Cerebellar cortex (tissue), 1 donor: ENCODE results near the gene CXCL14.

Experiments
- DNase-seq: peaks from one replicate; pipeline ENCODE4 v3.0.0-alpha.2; 2015; ENCODE audit warnings: low spot score

The CXCL14 gene, protein sequence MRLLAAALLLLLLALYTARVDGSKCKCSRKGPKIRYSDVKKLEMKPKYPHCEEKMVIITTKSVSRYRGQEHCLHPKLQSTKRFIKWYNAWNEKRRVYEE

GRCh38 chr5:135578685-135579341, at the start of gene CXCL14:
TSS of gene CXCL14 (minus strand) at chr5:135578991. CDS start at chr5:135578778, 213 bp downstream.
- no peak for DNase-seq

DNA sequence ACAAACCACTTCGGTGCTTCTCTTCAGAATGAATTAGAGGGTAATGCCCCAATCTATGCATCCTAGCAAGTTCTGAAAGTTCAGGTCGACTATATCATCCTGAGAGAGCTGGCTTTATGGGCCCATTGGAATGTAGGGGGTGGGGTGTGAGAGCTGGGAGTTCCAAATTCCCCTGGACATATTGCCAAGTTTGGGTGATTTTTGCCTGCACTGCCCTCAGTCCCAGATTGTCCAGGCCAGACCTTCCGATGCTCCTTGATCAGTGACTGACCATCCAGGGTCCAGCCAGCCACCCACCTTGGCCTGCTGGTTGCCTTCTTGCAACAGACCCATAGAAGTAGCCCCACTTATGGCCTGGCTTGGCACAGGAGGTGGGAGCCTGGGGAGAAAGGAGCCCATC, 47.8 kb upstream of the CXCL14 start:
- no peak for DNase-seq

- no peak for DNase-seq
These were observed 47.2 kb upstream of the CXCL14 start for GRCh38 chr5:135625961-135626360.

DNA sequence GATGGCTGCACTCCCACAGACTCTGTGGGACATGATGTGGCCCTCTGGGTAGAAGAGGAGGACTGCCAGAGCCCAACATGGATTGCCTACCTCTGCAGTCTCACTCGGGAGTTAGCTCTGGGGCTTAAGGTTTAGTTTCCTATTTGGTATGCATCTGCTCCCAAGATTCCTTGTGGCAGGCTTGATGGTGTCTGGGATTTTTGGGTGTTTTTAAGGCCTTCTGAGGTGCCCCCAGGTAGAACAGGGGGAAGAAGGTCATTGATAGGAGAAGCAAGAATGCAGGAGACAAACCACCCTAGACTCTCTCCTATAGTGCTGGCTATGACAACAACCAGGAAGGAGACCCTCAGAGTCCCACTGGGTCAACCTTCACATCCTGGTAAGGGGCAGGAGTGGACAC, 46.7 kb upstream of the CXCL14 start:
- no peak for DNase-seq

GRCh38 chr5:135625061-135625460, 46.3 kb upstream of the CXCL14 start:
- no peak for DNase-seq

DNA sequence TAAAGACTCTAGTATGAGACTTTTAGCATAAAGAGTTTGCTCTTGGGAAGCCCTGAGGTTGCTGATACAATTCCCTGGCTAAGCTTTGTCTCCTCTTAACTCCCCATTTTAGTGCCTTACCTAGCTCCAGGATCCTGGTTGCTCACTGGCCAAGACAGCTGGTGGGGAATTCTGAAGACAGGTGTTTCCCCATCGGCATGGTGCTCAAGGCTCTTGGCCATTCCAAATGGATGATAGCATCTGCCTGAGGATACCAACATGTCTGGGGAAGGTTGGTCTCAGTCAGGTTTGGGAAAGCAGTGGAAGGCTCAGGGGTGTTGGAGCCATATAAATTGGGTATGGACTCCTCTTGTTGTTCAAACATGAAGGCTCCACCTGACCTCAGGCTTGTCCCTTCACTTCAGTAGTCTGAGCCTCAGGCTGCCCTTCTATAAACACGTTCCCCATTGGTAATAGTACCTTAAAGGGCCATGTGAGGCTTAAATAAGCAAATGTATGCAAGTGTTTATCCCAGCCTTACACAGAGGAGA, 44.5 kb upstream of the CXCL14 start:
- no peak for DNase-seq

GRCh38 chr5:135615581-135616260, 36.9 kb upstream of the CXCL14 start:
- no peak for DNase-seq

GRCh38 chr5:135615171-135615570, 36.4 kb upstream of the CXCL14 start:
- no peak for DNase-seq

- no peak for DNase-seq
These were observed 31.2 kb upstream of the CXCL14 start for GRCh38 chr5:135609981-135610380.

DNA sequence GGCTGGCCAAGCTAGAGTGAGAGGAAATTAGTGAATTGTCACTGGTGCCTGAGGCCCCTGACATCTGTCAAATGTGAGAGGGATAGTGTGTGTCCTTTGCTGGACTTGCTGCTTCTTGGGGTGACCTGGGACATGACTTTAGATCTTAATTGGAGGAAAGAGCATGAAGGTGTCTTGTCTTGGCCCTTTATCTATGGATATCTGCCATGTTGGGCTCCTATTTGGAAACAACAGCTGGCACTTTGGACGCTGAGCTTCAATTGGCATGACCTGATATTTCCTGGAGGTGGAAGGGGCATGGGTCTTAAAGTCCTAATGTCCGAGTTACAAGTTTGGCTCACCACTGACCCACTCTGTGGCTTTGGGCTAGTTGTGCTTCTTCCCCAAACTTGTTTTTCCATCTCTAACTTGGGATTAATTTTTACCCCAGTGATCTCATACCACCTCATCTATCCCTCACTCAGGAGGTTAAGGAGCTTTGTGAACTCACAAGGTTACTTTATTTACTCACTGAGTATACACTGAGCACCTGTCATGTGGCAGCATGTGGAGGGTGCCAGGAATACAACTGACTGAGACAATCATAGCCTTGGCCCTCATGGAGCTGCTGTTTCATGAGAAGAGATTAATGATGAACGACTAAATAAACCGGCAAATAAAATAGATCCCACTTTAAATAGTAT, 30.1 kb upstream of the CXCL14 start:
- no peak for DNase-seq

DNA sequence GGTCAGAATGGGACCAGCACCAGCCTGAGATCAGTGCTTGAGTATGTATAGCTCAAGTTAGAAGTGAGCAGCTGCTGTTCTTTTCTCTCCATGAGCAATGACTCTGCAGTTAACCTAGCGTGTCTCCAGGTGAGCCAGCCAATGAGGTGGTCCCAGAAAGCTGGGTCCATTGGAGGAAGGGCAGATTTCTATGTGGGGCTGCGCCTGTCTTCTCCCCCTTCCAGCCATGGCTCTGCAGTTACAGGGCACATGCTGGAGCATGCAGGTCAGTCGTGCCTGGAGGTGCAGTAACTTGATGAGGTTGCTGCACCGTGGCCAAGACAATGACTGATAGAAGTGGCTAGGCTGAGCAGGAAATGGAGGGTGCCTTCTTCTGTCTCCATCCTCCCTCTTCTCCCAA, 29.6 kb upstream of the CXCL14 start:
- no peak for DNase-seq

GRCh38 chr5:135606431-135606830, 27.6 kb upstream of the CXCL14 start:
- no peak for DNase-seq

GRCh38 chr5:135605221-135605620, 26.4 kb upstream of the CXCL14 start:
- DNase-seq = no peak

DNA sequence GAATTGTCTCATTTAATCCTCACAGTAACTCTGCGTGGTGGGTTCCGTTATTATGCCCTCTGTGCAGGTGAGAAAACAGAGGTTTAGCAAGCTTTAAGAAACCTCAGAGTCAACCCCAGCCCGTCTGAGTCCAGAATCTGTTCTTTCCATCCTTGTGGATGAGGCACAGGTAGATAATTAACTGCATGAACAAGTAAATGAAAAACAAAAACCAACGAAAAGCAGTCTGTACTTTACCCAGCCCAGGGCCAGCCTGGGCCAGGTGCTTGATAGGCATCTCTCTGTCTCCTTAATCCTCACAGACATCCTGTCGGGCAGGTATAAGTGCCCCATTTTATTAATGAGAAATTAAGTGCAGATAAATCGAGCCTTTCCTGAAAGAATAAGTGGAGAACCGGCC, 25.3 kb upstream of the CXCL14 start:
- DNase-seq = no peak

DNA sequence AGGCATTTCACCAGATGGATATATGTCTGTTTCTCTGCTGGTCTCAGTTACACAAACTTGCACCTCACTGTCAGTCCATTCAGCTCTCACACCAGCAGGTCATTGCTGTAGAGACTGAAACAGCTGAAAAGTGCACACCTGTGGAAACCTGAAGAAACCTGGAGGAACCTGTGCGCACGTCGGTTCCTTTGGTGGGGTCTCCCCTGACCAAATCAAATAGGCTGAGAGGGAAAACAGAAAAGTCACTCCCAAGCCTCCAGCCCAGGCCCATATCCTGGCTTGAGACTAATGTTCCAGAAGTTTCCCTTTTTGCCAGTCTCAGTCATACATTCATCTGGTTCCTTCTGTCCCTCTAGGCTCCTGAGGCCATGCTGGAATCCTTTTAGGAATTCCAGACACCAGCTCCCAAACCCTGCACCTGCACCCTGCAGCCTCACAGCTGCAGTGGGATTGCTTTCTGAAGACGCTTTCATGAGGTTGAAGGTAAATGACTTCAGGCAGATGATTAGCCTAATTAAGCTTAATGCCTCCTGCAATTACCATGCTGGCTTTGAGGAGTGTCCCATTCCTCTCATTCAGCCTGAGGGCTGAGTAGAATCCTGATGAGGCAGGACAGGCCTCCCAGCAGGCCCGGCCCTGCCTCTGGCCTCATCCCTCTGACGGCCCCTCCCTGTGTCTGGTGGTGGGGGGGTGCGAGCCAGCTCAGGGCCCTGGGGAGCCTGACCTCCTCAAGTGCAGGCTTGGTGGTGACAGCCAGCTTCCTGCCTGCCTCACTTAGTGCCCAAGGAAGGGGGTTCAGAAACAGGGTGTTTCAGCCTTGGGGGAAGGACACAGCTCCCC, 24.3 kb upstream of the CXCL14 start:
- no peak for DNase-seq

DNA sequence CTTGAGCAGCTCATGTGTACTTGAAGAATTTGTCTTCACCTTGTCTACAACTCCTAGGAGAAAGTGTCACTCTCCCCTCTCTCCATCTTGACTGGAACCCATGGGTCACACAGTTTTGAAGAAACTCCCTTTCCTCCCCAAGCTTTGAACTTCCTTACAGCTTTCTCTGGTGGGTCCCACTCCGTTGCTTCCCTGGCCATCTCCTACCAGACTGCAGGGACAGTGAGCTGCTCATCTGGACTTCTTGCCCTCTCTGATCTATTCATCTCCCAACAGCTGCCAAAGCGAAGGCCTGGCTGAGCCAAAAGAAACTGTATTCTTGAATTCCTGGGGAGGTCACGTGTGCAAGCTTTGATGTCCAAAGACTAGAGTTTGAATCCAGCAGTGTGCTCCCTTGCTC, 22.7 kb upstream of the CXCL14 start:
- no peak for DNase-seq

DNA sequence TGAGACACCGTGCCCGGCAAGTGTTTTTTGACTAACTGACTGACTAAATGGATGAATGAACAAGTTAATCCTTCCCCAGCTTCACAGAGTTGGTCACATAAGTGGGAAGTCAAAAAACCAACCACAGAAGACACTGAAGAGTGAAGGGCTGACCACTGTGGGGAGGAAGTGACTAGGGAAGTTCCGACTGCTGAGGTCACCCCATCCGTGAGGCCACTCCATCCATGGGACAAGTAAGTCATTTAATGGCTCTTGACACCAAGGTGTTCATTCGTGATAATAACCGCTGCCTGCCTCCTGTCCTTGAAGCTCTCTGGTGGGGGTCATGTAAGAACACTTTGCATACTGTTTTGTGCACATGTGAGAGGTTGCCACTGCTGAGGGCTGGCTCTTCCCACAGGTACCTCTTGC, 22.2 kb upstream of the CXCL14 start:
- DNase-seq = no peak

DNA sequence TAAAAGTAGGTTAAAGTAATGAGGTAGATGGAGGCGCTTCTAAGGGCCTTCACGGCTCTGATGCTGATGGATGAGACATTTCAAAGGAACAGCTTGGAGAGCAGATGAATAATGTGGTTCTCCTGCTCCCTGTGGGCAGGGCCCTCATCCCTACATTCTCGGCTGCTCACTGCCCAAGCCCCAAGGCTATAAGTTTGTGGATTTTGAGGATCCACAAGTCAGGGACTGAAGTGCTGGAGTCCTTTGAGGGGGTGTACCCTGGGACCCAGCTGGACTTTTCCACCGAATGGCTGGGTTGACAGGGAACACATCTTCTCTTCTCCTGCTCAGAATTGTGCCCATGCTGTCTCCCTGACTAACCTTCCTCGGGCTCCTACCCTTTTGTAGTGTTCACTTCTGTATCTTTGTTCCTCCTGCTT, 21.4 kb upstream of the CXCL14 start:
- no peak for DNase-seq

GRCh38 chr5:135599421-135600151, 20.8 kb upstream of the CXCL14 start:
- DNase-seq = no peak

- no peak for DNase-seq
These were observed 20.1 kb upstream of the CXCL14 start for GRCh38 chr5:135598691-135599395.

- DNase-seq = no peak
These were observed 18.0 kb upstream of the CXCL14 start for GRCh38 chr5:135596788-135597187.
